ENCODE data around the gene RAB28.

The RAB28 gene

DNA sequence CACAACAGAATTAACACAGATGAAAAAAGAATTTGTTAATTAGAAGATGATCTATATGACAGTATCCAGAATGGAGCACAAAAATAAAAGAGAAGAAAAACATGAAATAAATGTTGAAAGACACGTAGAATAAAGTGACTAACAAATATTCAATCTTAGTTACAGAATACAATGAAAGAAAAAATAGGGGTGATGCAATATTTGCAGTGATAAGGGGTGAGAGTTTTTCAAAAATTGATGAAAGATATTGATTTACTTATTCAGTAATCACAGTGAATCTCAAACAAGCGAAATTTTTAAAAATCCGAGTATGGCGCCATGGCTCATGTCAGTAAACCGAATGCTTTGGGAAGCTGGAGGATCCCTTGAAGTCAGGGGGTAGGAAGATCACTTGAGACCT, 20.2 kb upstream of the RAB28 start:
- DNase-seq: no peak

DNA sequence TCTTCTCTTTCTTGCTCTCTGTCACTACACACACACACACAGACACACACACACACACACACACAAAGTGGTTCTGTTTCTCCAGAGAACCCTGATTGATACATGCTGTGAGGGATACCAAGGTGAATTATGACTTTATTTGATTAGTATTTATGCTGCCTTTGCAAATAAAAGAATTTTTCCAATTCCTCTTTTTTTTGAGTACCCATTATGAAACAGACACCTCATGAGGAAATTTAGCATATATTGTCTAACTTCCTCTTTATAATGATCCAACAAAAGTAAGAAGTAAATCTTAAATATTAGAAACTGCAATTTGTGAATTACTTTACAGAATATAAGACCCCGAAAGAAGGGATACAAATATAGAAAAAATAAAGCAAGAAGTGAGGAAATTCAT, 14.3 kb upstream of the RAB28 start:
- no peak for DNase-seq

GRCh38 chr4:13496605-13497004, 12.5 kb upstream of the RAB28 start:
- no peak for DNase-seq

- no peak for DNase-seq
These were observed 11.6 kb upstream of the RAB28 start for GRCh38 chr4:13495753-13496152.

- DNase-seq: no peak
These were observed 9.7 kb upstream of the RAB28 start for GRCh38 chr4:13493793-13494192.

DNA sequence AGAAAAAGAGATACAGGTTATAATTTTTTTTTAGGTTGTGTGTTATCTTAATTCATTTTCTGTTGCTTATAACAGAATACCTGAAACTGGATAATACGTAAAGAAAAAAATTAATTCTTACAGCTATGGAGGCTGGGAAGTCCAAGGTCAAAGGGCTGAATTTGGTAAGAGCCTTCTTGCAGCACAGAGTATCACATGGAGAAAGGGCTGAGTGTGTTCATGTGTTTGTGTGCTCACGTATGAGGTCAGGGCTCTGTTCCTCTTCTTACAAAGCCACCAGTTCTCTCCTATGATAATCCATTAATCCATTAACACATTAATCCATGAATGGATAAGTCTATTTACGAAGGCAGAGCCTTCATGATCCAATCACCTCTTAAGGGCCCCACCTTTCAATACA, 8.6 kb upstream of the RAB28 start:
- DNase-seq: no peak

DNA sequence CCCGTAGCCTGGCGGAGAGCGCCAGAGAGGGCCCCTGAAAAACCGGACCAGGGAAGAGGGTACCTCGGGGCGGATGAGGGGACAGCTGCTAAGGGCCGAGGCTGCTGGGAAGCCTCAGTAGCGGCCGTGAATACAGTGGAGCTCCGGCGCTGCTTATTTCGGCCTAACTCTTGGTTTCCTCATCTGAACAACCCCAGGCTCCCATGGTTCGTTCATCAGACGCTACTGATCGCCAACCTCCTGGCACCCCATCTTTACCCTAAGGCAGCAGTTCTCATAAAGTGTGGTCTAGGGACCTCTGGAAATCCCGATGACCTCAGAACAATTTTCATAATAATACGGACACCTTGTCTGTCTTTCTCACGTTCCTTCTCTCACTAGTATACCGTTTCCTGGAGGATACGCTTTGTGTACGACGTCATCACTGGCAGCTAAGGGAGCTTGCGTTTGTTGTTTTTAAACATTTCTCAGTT, 645 bp upstream of the RAB28 start:
- DNase-seq: no peak

GRCh38 chr4:13483768-13484121, 395 bp downstream of the RAB28 start:
- no peak for DNase-seq

DNA sequence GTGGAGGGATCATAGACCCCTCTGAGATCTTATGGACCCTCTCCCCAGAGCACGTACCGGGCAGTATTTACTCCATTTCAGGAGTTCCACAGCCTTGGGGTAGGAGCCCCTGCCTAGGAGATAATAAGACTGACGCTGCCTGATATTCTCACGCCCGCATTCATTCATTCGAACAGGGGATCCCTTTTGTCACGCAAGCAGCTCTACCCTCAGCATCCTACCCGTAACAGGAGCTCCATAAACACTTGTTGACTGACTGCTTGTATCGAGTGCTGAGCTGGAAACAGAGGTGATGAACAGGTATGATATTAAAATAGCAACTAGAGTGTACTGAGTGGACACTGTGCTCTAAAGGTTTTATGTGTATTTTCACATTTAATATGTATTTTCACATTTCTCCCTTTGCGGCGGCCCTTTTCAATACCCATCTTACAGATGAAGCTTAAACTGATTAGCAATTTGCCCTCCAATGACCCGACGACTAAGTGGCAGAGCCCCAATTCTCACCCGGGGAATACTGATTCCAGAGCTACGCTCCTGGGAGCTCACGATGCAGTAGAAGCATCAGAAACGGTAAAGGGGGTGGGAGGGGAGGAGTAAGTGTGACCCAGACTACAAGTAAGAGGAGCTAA, 888 bp downstream of the RAB28 start:
- no peak for DNase-seq

DNA sequence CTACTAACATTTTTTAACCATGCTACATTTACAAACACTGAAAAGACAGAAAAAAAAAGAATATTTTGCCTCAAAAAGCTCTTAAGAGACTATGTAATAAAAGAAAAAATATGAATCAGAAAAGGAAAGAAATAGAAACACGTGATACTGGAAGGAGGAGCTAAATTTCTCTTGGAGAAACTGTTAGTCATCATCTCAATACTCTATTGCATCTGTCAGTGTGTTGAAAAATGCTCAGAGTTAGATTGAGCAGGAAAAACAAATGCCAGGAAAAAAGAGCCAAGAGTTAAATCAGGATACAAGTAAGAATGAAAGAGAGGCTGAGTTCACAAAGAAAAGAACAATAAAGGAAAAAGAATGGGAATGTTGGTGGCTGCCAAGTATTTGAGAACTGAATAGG, 2.6 kb downstream of the RAB28 start:
- no peak for DNase-seq

GRCh38 chr4:13478707-13479106, 5.4 kb downstream of the RAB28 start:
- DNase-seq: no peak

- DNase-seq: no peak
These were observed 6.0 kb downstream of the RAB28 start for GRCh38 chr4:13478131-13478530.

GRCh38 chr4:13476915-13477314, 7.2 kb downstream of the RAB28 start:
- no peak for DNase-seq

GRCh38 chr4:13476152-13476551, 8.0 kb downstream of the RAB28 start:
- no peak for DNase-seq

DNA sequence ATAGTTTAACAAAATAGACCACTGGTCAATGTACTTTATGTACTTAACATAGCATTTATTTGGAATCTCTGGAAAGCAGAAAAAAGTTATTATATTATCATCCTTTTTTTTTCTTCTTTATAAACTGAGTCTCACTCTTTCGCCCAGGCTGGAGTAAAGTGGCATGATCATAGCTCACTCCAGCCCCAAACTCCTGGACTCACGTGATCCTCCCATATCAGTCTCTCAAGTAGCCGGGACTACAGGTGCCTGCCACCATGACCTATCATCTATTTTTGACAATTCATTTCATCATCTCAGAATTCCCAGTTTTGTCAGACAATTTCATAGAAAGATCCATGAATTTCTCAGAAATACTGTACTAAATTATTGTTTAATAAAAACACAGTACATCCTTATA, 12.7 kb downstream of the RAB28 start:
- no peak for DNase-seq

DNA sequence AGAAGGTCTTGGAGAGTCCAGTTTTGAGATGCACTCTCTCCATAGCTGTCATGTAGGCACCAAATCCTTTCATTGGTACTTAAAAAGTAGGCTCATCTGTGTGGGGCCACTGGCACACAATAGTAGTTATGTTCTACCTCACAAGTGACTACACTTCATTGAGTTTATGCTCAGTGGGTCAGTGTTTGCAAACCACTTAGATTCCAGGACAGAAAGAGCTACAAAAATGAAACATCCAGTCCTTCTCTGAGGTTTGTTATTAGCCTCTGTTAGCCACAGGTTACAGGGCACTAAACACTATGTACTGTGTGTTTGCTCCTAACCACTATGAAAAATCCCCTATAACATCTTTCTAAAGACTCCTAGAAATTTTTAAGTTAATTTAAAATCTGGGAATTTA, 13.8 kb downstream of the RAB28 start:
- DNase-seq: no peak

GRCh38 chr4:13464973-13465372, 19.2 kb downstream of the RAB28 start:
- DNase-seq: no peak

DNA sequence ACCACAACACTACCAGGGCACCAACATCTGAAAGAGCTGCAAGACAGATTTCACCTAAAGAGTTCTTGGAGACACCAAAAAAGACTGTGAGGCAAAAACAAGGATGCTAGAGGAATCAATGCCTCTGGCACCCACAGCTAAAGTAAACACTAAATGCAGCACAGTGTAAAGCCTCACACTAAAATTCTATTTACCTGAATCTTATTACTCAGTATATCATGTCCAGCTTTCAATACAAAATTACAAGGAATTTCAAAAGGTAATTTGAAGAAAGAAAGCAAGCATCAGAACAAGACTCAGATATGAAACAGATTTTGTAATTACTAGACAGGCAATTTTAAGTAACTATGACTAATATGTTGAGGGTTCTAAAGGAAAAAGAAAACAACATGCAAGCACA, 19.6 kb downstream of the RAB28 start:
- no peak for DNase-seq

GRCh38 chr4:13461191-13461905, 22.8 kb downstream of the RAB28 start:
- DNase-seq: no peak

- no peak for DNase-seq
These were observed 28.7 kb downstream of the RAB28 start for GRCh38 chr4:13455411-13455810.

- no peak for DNase-seq
These were observed 29.4 kb downstream of the RAB28 start for GRCh38 chr4:13454786-13455185.

- DNase-seq: no peak
These were observed 31.1 kb downstream of the RAB28 start for GRCh38 chr4:13452927-13453579.

DNA sequence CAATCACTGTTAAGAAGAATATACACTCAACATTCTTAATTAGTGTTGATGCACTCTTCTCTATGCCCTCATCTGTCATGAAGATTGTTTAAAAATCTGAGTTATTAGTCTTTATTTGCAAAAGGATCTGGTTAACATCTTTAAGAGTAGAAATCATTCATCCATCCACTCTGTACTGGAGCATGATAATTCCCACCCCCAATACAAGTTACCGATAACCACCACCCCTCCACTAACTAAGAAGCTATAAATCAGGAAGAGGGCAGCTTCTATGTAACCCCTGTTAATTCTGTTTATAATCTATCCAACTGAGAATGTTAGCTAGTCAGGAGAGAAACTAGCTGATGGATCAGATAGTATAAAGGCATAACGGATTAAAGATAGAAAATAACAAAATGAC, 34.5 kb downstream of the RAB28 start:
- DNase-seq: no peak
